Right renal pelvis (tissue), 4 donors: Measurements from ENCODE around the gene SLC9A8. TPM values are rescaled to one million over a fixed set of nuclear protein-coding genes. Genes with fewer than 3 reads are reported as not detected.
"Not testable (repeated sequence)": the region's sequence is repeated elsewhere in the genome, so short reads cannot be mapped to it uniquely, and the experiment has no call there.

Experiments used
- DNase-seq, 4 donors: peaks; one replicate each; pipeline ENCODE4 v3.0.0-alpha.2; 2013; ENCODE audit warnings: low read depth in 4 of 4, low spot score in 3 of 4, missing footprints in 1 of 4
- polyA plus RNA-seq, 4 donors: library from polyadenylated mRNA; unstranded; fragments of 120-200 nt; gene quantifications; one replicate each; pipeline ENCODE4 v1.2.1, GENCODE V29; 2013; ENCODE audit not compliant: insufficient read length in 4 of 4

Gene SLC9A8
- polyA plus RNA-seq, 4 donors, result 8.1 to 9.8 (median 8.7) TPM

DNA sequence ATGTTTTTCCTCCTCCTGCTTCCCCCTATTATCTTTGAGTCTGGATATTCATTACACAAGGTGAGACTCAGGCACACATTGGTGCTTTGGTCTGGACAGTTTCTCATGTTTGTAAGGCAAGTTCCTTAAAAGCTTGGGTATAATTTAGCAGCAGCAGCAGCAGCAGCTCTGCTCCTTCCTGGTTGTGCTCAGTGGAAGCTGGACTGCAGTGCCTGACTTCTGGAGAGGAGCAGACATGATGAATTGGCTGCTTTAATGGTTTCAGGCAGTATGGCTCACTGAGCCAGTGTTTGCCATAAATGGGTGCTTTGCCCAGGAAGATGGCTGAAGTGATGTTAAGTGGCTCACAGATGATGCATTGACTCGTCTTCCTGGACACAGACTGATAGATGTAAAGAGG lies 32.4 kb downstream of the SLC9A8 start:
- no peak for DNase-seq

GRCh38 chr20:49846206-49846807 lies 33.7 kb downstream of the SLC9A8 start:
- peak in 2 of 4 donors; percentile 36 to 48 for DNase-seq

DNA sequence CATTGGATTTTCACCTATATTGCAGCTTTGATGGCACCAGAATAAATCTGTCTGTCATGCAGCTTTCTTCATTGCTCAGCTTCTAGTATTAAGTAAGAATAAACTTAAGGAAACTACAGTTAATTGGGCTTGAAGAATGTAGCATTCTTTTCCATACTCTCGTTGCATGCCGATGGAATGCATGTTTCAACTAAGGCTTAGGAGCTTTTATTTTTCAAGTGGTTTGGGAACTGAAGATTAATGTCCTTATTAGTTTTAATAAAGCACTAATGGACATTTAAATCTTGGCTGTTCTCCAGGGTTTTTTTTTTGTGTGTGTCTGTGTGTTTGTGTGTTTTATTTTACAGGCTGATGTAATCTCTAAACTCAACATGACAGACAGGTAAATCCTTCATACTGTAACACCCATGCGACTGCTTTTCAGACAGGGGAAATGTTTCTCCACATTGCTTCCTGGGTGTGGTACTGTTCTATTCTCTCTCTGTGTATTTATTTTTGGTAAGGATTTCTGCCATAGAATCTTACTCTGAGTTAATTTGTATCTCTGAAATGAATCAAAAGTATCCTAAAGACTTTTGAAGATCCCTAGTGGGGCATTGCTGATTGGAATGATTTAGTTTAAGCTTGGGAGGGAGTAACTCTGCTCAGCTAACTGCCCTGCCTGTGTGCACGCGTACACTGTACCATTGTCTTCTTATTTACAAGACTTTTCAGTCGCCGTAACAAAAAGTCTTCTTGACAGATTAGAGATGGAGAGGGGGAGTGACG lies 38.0 kb downstream of the SLC9A8 start:
- no peak for DNase-seq

DNA sequence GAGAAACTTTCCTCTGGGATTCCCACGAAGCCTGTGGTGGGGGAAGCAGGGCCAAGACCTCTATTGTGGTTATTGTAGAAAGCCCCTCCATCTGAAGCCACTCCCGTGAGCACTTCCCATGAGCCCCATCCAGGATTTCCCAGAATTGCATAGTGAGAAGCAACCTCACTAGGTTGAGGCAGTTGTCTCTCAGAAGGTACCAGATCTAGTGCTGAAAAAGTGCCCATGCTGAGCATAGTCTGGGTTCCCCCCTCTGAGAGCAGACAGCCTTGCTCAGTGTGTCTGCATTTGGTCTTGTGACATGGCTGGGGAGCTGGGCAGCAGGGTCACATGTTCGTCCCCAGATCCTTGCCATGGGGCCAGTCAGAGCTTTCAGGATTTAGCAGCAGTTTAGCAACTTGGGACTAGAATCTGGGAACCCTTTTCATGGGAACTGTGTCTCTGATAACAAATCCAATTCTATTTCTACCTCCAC lies 38.6 kb downstream of the SLC9A8 start:
- no peak for DNase-seq

DNA sequence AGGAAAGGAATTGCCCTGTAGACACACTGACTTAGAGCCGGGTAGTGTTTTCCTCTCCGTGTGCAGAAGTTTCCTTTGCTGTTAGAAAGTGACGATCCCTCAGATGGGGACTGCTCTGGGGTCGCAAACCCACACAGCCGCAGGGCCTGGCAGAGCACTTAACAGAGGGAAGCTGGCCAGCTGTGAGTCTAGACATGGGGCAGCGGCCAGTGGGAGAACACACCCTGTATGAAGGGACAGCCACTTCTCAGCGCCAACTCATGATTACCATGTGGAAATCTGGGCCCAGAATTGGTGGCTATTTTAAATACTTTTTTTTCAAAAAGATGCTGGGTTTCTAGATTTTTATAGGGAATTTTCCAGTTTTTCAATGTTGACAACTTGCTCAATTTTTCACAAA lies 39.4 kb downstream of the SLC9A8 start:
- no peak for DNase-seq

DNA sequence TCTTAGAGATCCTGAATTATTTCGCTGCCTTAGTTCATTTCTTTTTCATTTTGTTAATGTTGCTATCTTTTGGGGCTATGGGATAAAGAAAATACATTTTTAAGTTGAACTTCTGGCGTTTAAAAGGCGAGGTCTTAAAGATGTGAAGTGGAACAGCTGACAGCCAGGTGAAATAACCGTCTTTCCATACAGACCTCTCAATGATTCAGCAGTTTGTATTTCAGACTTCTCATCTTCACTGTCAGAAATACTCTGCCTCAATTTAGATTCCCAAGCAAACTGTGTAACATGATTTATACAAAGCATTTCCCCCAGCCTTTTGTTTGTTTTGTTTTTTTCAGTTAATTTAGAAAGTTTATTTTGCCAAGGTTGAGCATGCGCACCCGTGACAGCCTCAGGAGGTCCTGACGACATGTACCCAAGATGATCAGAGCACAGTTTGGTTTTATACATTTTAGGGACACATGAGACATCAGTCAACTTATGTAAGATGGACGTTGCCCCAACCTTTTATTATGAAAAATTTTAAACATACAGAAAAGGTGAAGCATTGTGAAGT lies 40.0 kb downstream of the SLC9A8 start:
- no peak for DNase-seq

DNA sequence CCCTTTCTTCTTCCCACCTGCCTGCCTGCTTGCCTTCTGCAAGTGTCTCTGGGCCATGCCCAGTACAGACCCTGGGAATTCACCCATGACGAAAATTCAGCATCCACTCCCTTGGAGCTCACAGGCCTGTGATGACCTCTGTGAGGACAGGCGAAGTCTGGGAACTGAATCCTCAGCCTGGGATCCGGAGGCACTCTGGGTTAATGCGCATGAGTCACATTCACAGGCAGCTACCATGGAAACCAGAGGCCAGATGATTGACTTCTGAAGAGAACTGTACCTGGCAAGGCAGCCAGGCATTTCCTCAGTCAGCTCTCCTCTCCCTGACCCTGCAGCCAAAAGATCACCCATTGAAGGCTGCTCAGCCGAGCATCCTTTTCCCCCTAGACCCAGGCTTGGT lies 41.0 kb downstream of the SLC9A8 start:
- peak; percentile 5 to 35 (median 19) for DNase-seq

GRCh38 chr20:49854190-49854875 lies 41.7 kb downstream of the SLC9A8 start:
- DNase-seq, result no peak

- no peak for DNase-seq
Observed at GRCh38 chr20:49856904-49857303, 44.3 kb downstream of the SLC9A8 start.

GRCh38 chr20:49858076-49858585 lies 45.5 kb downstream of the SLC9A8 start:
- DNase-seq, result no peak

- no peak for DNase-seq
Observed at GRCh38 chr20:49859011-49859410, 46.4 kb downstream of the SLC9A8 start.

DNA sequence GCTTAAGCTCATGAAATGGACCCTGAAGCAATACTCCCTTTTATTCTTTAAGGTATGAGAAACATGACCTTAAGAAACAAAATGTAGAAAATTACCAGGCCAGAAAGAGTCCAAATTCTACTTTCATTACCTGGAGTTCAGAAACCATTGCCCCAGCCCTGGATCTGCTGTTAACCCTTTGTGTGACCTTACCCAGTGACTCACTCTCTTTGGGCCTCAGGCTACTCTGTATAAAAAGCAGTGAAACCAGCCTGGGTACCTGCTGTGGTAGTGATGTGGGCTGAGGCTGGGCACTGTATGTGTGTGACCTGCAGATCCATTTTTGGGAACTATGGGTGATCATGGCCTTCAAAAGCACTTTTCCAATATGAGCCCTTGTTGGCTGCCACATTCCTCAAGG lies 47.2 kb downstream of the SLC9A8 start:
- DNase-seq, result no peak

- DNase-seq, result not testable (repeated sequence)
Observed at GRCh38 chr20:49861232-49861631, 48.6 kb downstream of the SLC9A8 start.

DNA sequence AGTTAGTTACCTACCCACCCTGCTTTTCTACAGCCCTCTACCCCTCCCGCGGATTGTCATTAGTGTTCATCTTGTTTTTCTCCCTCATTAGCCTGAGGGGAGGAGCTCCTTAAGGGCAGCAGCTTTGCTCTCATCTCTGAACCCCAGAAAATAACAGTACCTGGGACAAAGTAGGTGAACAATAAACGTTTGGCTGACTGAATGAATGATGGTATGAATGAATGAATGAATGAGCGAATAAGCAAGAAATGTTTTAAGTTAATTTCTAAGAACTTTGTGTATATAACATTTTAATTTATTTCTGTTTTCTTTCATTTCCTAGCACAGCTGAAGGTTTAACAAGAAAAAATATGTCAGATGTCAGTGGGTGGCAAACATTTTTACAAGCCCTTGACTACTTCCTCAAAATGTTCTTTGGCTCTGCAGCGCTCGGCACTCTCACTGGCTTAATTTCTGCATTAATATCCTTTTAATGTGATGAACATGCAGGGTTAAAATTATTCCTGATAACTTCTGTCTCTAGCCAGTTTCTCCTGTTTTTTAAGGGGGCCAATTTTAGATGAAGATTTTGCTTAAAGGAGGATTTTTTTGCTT lies 50.1 kb downstream of the SLC9A8 start:
- DNase-seq, result no peak

DNA sequence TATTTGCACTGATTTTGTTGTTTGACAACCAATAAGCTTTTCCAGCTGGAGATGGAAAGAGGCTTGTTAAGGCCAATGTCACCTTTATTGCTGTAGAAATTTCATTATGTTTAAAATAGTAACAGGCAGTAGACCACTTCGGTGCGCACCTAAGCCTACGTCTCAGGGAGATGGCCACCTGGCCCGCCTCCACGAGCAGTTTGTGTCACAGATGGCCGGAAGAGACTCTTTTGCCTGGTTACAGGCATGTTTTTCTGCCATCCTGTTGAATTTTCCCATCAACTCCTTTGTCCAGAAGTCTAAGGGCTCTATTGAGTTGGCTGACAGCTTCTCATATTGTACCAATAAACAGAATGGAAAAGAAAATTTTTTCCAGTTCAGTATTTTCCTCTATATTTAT lies 51.0 kb downstream of the SLC9A8 start:
- no peak for DNase-seq

DNA sequence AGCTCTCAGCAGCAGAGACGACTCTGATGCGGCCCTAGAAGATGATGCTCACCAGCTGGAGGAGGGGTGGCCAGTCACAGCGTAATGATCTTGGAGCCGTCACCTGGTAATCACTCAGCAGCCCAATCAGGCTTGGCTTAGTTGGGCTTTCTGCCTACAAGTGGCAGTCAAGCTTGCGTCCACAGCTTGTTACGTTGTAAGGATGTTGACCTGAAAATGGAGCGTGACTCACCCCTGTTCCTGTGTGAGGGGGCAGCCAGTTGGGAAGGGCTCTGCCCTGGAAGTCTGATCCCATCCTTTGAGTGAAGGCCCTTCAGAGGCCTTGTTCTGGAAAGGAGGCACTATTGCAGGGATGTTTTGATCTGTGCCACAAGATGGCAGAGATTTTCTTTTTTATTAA lies 52.9 kb downstream of the SLC9A8 start:
- no peak for DNase-seq

GRCh38 chr20:49866051-49866450 lies 53.4 kb downstream of the SLC9A8 start:
- no peak for DNase-seq

- DNase-seq, result no peak
Observed at GRCh38 chr20:49867453-49868215, 55.0 kb downstream of the SLC9A8 start.

GRCh38 chr20:49868538-49868937 lies 55.9 kb downstream of the SLC9A8 start:
- no peak for DNase-seq

- DNase-seq, result no peak
Observed at GRCh38 chr20:49868964-49869363, 56.3 kb downstream of the SLC9A8 start.
